ENCODE results near the gene LXN. TPM values are rescaled to one million over a fixed set of nuclear protein-coding genes. Genes with fewer than 3 reads are reported as not detected.
A peak's percentile ranks its signal among the peaks of the same experiment; 100 is the strongest.

The LXN gene, protein sequence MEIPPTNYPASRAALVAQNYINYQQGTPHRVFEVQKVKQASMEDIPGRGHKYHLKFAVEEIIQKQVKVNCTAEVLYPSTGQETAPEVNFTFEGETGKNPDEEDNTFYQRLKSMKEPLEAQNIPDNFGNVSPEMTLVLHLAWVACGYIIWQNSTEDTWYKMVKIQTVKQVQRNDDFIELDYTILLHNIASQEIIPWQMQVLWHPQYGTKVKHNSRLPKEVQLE
- polyA plus RNA-seq (2012; ENCODE audit: low read depth, missing spikeins), result 14.3 TPM

DNA sequence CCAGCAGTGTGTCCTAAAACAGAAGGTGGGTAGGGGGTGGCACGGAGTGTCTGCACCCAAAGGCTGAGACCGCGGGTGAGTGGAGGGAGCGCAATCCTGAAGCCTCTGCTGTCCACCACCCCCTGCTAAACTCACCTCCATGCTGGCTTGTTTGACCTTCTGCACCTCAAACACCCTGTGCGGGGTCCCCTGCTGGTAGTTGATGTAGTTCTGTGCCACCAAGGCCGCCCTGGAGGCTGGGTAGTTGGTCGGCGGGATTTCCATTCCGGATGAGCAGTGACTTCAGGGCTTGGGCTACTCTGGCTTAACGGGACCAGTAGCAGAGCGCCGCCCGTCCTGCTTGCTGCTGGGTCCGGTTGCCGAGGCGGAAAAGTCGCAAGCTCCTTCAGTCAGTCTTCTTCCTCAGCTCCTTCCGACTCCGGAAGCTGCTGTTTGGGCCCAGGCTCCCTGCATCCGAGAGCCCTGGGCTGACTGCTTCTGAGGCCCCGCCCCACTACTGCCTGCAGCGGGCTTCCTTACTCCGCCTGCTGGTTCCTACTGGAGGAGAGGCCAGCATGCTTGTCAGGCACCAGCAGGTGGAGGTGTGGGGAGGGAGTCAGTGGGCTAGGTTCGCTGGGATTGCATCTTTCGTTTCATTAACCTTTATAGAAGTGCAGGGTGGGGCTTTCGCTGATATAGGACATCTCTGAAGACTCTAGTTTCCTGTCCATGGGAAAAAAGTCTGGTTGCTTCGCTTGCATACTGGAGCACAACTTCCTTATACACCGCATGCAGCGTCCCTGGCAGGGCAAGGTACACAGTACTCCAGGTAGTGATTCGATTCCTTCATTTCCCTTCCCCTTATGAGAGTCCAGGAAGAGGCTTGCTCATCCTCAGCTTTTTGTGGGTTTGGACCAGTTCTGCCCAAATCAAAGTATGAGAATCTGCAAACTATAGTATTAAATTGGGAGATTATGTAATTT, at the start of gene LXN:
TSS of gene LXN (minus strand) at position 434 of the 962 bp plus-strand sequence. CDS start at position 264, 170 bp downstream.
- TF ChIP-seq PAX5 (IDR thresholded peaks at IDR 0.05; ENCODE audit: insufficient read depth, low read length, severe bottlenecking) (no peak), TAF1 (IDR thresholded peaks at IDR 0.05; ENCODE audit: low read depth, low read length) (peak; percentile 34; the same call in 1 of the 2 replicates), POLR2AphosphoS5 (IDR thresholded peaks at IDR 0.05; ENCODE audit: low read depth, low read length) (peak; percentile 72), POLR2A (IDR thresholded peaks at IDR 0.05; ENCODE audit: low read depth, low read length) (peak; percentile 77), SPI1 (IDR thresholded peaks at IDR 0.05; ENCODE audit: low read depth, low read length) (0 out of 2 replicates have a peak, but pooled peaks have one; percentile 7), POU2F2 (IDR thresholded peaks at IDR 0.05; ENCODE audit: low read depth, low read length) (no peak)
- DNase-seq (ENCODE audit: insufficient read length, low spot score) (peak; percentile 67), FAIRE-seq (peak; percentile 99)

DNA sequence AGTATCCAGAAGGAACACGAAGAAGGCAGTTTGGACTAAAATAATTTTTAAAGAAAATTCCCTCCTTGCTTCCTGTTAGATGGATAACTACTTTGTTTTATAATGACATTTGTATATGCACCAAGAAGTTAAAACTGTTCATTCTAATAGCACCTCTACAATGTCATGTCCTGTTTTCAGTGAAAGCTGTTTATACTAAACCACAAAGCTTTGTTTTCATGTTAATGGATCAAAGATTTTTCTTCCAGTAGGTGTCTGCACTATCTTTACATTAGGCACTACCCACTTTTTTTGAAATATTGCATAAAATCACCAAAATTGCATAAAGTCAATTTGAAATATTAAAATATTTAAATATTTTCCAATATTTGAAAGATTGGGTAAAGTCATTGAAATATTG, 49.7 kb upstream of the LXN start:
- FAIRE-seq (no peak), DNase-seq (ENCODE audit: insufficient read length, low spot score) (no peak)
- TF ChIP-seq SPI1 (IDR thresholded peaks at IDR 0.05; ENCODE audit: low read depth, low read length) (no peak), PAX5 (IDR thresholded peaks at IDR 0.05; ENCODE audit: insufficient read depth, low read length, severe bottlenecking) (no peak), POLR2AphosphoS5 (IDR thresholded peaks at IDR 0.05; ENCODE audit: low read depth, low read length) (no peak), POU2F2 (IDR thresholded peaks at IDR 0.05; ENCODE audit: low read depth, low read length) (no peak), TAF1 (IDR thresholded peaks at IDR 0.05; ENCODE audit: low read depth, low read length) (no peak), POLR2A (IDR thresholded peaks at IDR 0.05; ENCODE audit: low read depth, low read length) (no peak)

DNA sequence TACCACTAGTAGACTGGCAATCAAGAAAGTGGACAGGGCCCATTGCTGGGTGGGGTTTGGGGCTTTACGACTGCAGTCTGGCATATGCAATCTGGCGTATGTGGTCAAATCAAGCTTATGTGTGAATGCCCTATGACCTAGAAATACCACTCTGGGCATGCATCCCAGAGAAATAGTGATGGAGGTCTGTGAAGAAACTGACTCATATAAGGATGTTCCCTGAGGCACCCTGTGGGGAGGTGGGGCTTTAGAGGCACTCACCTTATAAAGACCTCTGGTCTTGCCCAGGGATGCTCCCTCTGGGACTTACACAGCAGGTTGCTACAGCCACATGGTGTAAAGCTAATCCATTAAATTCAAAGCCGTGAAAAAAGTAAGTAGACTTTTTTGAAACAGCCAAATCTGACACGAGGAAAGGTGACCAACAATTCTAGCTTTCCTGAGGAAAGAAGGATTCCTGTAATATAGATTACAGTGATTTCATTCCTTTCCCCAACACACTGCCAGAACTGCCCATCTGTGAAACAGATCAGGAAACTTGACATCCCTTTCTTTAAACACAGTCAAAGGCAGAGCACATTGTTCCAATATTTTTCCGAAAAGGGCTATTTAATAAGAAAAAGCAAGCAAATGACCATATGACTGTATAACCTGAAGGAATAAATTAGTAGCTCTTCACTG, 46.2 kb upstream of the LXN start:
- no peak for DNase-seq (ENCODE audit: insufficient read length, low spot score)
- TF ChIP-seq SPI1 (IDR thresholded peaks at IDR 0.05; ENCODE audit: low read depth, low read length) (no peak), POLR2A (IDR thresholded peaks at IDR 0.05; ENCODE audit: low read depth, low read length) (no peak), POLR2AphosphoS5 (IDR thresholded peaks at IDR 0.05; ENCODE audit: low read depth, low read length) (no peak), PAX5 (IDR thresholded peaks at IDR 0.05; ENCODE audit: insufficient read depth, low read length, severe bottlenecking) (no peak), POU2F2 (IDR thresholded peaks at IDR 0.05; ENCODE audit: low read depth, low read length) (no peak), TAF1 (IDR thresholded peaks at IDR 0.05; ENCODE audit: low read depth, low read length) (no peak)
- FAIRE-seq, result no peak

DNA sequence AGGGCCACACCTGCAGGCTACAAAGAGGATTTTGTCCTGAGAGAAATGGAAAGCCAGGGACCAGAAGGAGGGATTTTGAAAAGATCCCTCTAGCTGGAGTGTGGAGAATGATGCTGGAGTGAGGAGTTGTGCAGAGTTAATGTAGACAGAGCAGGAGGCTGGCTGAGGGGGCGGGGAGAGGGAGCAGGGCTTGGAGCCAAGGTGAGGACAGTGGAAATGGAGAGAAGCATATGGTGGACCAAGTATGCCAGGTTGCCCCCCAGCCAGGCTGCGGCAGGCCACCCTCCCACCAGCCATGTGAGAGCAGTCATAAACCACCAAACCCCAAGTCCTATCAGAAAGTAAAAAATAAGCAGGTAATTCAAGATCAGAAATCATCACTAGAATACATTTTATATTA, 45.1 kb upstream of the LXN start:
- TF ChIP-seq SPI1 (IDR thresholded peaks at IDR 0.05; ENCODE audit: low read depth, low read length) (no peak), PAX5 (IDR thresholded peaks at IDR 0.05; ENCODE audit: insufficient read depth, low read length, severe bottlenecking) (no peak), TAF1 (IDR thresholded peaks at IDR 0.05; ENCODE audit: low read depth, low read length) (no peak), POU2F2 (IDR thresholded peaks at IDR 0.05; ENCODE audit: low read depth, low read length) (no peak), POLR2A (IDR thresholded peaks at IDR 0.05; ENCODE audit: low read depth, low read length) (no peak), POLR2AphosphoS5 (IDR thresholded peaks at IDR 0.05; ENCODE audit: low read depth, low read length) (no peak)
- no peak for DNase-seq (ENCODE audit: insufficient read length, low spot score)
- no peak for FAIRE-seq

DNA sequence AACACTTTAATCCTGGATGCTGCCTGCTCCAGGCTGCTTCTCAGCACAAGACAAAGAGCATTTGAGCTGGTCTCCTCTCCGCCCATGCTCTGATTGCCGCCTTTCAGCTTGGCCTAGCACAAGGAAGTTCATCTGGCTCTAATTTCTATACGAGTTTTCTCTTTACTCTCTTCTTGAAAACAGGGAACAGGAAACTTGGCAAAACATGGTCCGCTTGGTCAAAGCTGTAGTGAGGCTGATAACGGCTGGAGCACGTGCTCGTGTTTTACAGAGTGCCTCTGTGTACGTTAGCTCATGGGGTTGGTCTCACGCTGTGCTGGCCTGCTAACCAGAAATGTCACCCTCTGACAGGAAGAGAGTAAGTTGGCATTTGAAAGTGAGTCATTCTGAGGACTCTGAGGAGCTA, 40.6 kb upstream of the LXN start:
- no peak for FAIRE-seq
- DNase-seq (ENCODE audit: insufficient read length, low spot score), result no peak
- TF ChIP-seq SPI1 (IDR thresholded peaks at IDR 0.05; ENCODE audit: low read depth, low read length) (no peak), POLR2AphosphoS5 (IDR thresholded peaks at IDR 0.05; ENCODE audit: low read depth, low read length) (no peak), PAX5 (IDR thresholded peaks at IDR 0.05; ENCODE audit: insufficient read depth, low read length, severe bottlenecking) (no peak), POLR2A (IDR thresholded peaks at IDR 0.05; ENCODE audit: low read depth, low read length) (no peak), TAF1 (IDR thresholded peaks at IDR 0.05; ENCODE audit: low read depth, low read length) (no peak), POU2F2 (IDR thresholded peaks at IDR 0.05; ENCODE audit: low read depth, low read length) (no peak)

DNA sequence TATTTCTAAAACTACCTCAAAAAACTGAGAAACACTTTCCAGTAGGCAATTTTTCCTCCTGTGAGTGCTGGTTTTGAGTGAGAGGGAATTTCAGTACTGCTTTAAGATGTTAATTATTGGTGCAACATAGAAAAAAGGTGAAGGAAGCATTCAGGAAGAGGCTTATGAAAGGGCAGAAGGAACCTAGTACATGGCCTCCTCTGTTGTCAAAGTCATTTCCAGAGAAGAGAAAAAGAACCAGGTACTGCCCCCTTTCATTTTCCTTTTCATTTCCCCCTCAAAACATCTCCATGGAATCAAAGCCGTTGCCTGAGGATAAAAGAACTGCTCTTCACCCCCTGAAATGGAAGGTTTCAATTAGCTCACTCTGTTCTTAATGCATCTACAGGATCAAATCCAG, 40.0 kb upstream of the LXN start:
- DNase-seq (ENCODE audit: insufficient read length, low spot score) (no peak), FAIRE-seq (no peak)
- no peak for TF ChIP-seq POU2F2 (IDR thresholded peaks at IDR 0.05; ENCODE audit: low read depth, low read length)

DNA sequence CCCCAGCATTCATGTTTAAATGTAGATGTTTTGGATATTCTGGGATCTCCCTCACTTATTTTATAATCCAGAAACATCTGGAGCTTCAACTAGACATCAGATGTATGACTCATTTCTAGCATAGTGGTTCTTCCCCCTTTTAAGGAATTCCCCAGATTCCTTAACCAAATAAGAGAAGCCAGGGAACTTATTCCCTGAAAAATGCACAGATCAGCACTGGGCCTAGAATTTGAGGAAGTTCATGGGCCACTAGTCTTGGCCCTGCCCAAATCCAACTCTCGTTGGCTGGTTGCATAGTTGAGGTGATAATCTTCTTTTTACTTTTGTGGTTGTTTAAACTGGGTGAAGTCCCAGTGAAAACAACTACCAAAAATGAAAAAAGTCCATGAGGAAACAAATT, 39.4 kb upstream of the LXN start:
- no peak for DNase-seq (ENCODE audit: insufficient read length, low spot score)
- no peak for TF ChIP-seq POLR2A (IDR thresholded peaks at IDR 0.05; ENCODE audit: low read depth, low read length)
- TF ChIP-seq POLR2AphosphoS5 (IDR thresholded peaks at IDR 0.05; ENCODE audit: low read depth, low read length), result no peak
- TF ChIP-seq SPI1 (IDR thresholded peaks at IDR 0.05; ENCODE audit: low read depth, low read length), result no peak
- TF ChIP-seq PAX5 (IDR thresholded peaks at IDR 0.05; ENCODE audit: insufficient read depth, low read length, severe bottlenecking), result no peak
- TF ChIP-seq TAF1 (IDR thresholded peaks at IDR 0.05; ENCODE audit: low read depth, low read length), result no peak
- FAIRE-seq, result no peak

DNA sequence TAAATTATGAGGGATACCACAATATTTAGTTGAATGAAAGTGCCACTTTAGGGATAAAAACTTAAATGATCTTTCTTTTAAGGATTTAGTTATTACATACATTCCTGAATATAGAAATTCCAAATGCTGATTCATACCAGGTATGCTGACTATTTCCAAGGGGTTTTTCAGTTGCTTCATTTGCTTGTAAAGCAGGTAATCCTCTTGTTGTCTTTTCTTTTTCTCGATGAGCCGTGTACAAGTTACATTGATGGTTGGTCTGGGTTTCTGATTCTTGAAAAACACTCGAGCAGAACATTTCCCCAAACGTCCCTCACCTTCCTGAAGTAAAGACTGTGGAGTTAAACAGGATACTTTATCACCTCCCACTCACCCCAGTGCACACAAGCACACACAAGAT, 38.2 kb upstream of the LXN start:
- FAIRE-seq, result no peak
- TF ChIP-seq POU2F2 (IDR thresholded peaks at IDR 0.05; ENCODE audit: low read depth, low read length), result no peak
- no peak for TF ChIP-seq TAF1 (IDR thresholded peaks at IDR 0.05; ENCODE audit: low read depth, low read length)
- no peak for TF ChIP-seq PAX5 (IDR thresholded peaks at IDR 0.05; ENCODE audit: insufficient read depth, low read length, severe bottlenecking)
- TF ChIP-seq POLR2AphosphoS5 (IDR thresholded peaks at IDR 0.05; ENCODE audit: low read depth, low read length), result no peak
- TF ChIP-seq SPI1 (IDR thresholded peaks at IDR 0.05; ENCODE audit: low read depth, low read length), result no peak
- TF ChIP-seq POLR2A (IDR thresholded peaks at IDR 0.05; ENCODE audit: low read depth, low read length), result no peak
- DNase-seq (ENCODE audit: insufficient read length, low spot score), result no peak

DNA sequence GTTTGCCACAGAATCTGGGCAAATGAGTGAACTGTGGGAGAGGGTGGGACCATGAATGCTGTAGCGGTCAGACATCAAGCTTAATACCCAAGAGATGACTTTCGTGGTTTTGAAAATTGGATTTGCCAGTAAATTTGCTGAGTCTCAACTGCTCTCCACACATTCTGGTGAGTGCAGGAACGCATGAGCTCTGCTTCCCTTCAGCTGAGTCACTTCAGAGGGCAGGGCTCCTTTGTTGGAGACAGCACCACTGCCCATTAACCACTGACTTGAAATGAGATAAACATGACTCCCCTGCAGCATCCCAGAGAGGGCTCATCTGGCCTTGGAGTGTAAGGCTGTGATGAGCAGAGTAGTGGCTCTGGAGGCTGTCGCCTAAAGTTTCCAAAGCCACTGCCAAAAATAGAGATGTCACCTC, 37.2 kb upstream of the LXN start:
- DNase-seq (ENCODE audit: insufficient read length, low spot score) (no peak), FAIRE-seq (no peak)
- TF ChIP-seq PAX5 (IDR thresholded peaks at IDR 0.05; ENCODE audit: insufficient read depth, low read length, severe bottlenecking) (no peak), POLR2AphosphoS5 (IDR thresholded peaks at IDR 0.05; ENCODE audit: low read depth, low read length) (no peak), POU2F2 (IDR thresholded peaks at IDR 0.05; ENCODE audit: low read depth, low read length) (no peak), POLR2A (IDR thresholded peaks at IDR 0.05; ENCODE audit: low read depth, low read length) (no peak), TAF1 (IDR thresholded peaks at IDR 0.05; ENCODE audit: low read depth, low read length) (no peak), SPI1 (IDR thresholded peaks at IDR 0.05; ENCODE audit: low read depth, low read length) (no peak)
